Pancreas (tissue), 10 donors: ENCODE results near the gene MRPL23. TPM values are rescaled to one million over a fixed set of nuclear protein-coding genes. Genes with fewer than 3 reads are reported as not detected.

Experiments
- ATAC-seq, 4 donors: fragments of 200-7000 bp; cut with Tn5 transposase; one replicate each; pipeline versions ENCODE4 v1.8.0 to v1.9.1; 2020; ENCODE audit warnings: mild to moderate bottlenecking in 4 of 4, moderate library complexity in 4 of 4
- DNase-seq, 6 donors: peaks; one replicate each; pipeline ENCODE4 v3.0.0-alpha.2; 2020
- FAIRE-seq: peaks from 2 replicates; lab custom pipeline; 2012; peaks lifted over from hg19 to GRCh38; lab: Jason Lieb, UNC
- H3K27ac ChIP-seq, 4 donors: fragments of 200-600 bp; sonication (generic); 1 replicate in 3 of 4; 2 replicates in 1 of 4; pipeline versions ENCODE4 v1.5.0 to v1.8.0; 2020
- H3K27me3 ChIP-seq, 4 donors: fragments of 200-600 bp; one replicate each; pipeline ENCODE4 v1.8.0; 2021
- H3K36me3 ChIP-seq, 3 donors: fragments of 200-600 bp; sonication (generic) in 1 of 3; one replicate each; pipeline versions ENCODE4 v1.5.0 to v1.8.0; 2020 to 2021
- H3K4me1 ChIP-seq, 3 donors: fragments of 200-600 bp; one replicate each; pipeline ENCODE4 v1.8.0; 2021
- H3K4me3 ChIP-seq, 4 donors: fragments of 200-600 bp; sonication (generic) in 2 of 4; one replicate each; pipeline versions ENCODE4 v1.5.0 to v1.8.0; 2020 to 2021
- H3K9me3 ChIP-seq, 4 donors: fragments of 200-600 bp; one replicate each; pipeline ENCODE4 v1.8.0; 2021
- CTCF ChIP-seq, 4 donors: fragments of 200-600 bp; sonication (generic) in 3 of 4; IDR thresholded peaks; one replicate each; pipeline versions ENCODE4 v1.5.0 to v1.8.0; 2021; ENCODE audit warnings: antibody characterized with exemption in 4 of 4
- whole genome bisulfite sequencing, 2 donors: extraction: QIAGEN DNeasy Blood & Tissue Kit; methylation state at CpG; one replicate each; pipeline ENCODE4 v1.1.7; 2013; 5-methylcytosine and 5-hydroxymethylcytosine counted together
- intact Hi-C, 3 donors: fragments of 100-400 bp; cut with DNase I; formaldehyde crosslinking; loops; one replicate each; pipeline versions ENCODE4 v1.11.1 to v1.14.2; 2022
- polyA plus RNA-seq, 2 donors: library from polyadenylated mRNA; stranded (reverse); fragments of 200-250 nt; gene quantifications; one replicate each; pipeline ENCODE4 v1.2.3, GENCODE V29; 2013
- total RNA-seq, 6 donors: library from RNA; stranded (reverse); fragmentation: NEBNext Ultra II Directional in 4 of 6; extraction: Animal tissue kit (Norgen Biotek cat#: 25700) in 4 of 6; gene quantifications; one replicate each; pipeline versions ENCODE4 v1.2.1 to v1.2.4, GENCODE V29; 2021 to 2023
- donor health status: healthy with polysubstance abuse.
- donor health status: DM: no; HTN: no; CAD: no; lungs with moderate emphysema.
- donor health status: DM: no; HTN: no; CAD: no.
- donor health status: control.
- donor health status: control.
- donor health status: Bipolar disorder and iron deficiency.
- donor health status: DM: yes; HTN: yes; CAD: no.
- donor health status: DM: no; HTN: no; CAD: no.
- donor health status: DM: no; HTN: no; CAD: no.
- donor health status: DM: yes; HTN: yes; CAD: no.

The MRPL23 gene
- total and polyA plus RNA-seq, 8 donors: 16.7 to 92.1 (median 38.0) TPM

GRCh38 chr11:1917523-1918435 lies 29.4 kb upstream of the MRPL23 start:
- FAIRE-seq (no peak), DNase-seq (peak in 3 of 6 donors; percentile 38 to 72 (median 71)), ATAC-seq (peak in 3 of 4 donors; percentile 41 to 72 (median 70))
- Histone ChIP-seq H3K4me1 (no peaks in the 10 kb centered on the region), H3K4me3 (no peak overlapping the region), H3K9me3 (no peaks in the 10 kb centered on the region), H3K27ac (no peak overlapping the region), H3K27me3 (no peaks in the 10 kb centered on the region), H3K36me3 (no peaks in the 10 kb centered on the region)
- peak in 3 of 4 donors; percentile 25 to 61 (median 45) for TF ChIP-seq CTCF (IDR thresholded peaks at IDR 0.05)
- 57 to 61% methylated on average over 33 to 34 of the region's 34 CpGs for WGBS, 2 donors
- intact Hi-C loops: no loop called here

GRCh38 chr11:1918436-1919315 lies 28.5 kb upstream of the MRPL23 start:
- H3K36me3 ChIP-seq: no peaks in the 10 kb centered on the region
- intact Hi-C loops: no loop called here
- ATAC-seq: peak in 3 of 4 donors; percentile 11 to 29 (median 22)
- no peak for TF ChIP-seq CTCF (IDR thresholded peaks at IDR 0.05)
- FAIRE-seq: no peak
- no peak overlapping the region for H3K4me3 ChIP-seq
- H3K27me3 ChIP-seq: no peaks in the 10 kb centered on the region
- WGBS, 2 donors: 69 to 75% methylated on average over 24 to 29 of the region's 29 CpGs
- no peaks in the 10 kb centered on the region for H3K4me1 ChIP-seq
- peak in 3 of 6 donors; percentile 35 to 58 (median 53) for DNase-seq
- H3K9me3 ChIP-seq: no peaks in the 10 kb centered on the region
- no peak overlapping the region for H3K27ac ChIP-seq

GRCh38 chr11:1919391-1920127 lies 27.6 kb upstream of the MRPL23 start, which contains the start of gene TNNT3:
Gene TNNT3 (plus strand): TSS chr11:1919703. CDS start chr11:1922875, 3,172 bp downstream.
- Histone ChIP-seq H3K27ac (no peak within 1 kb of the TSS), H3K27me3 (no peaks in the 10 kb centered on the region), H3K4me1 (no peaks in the 10 kb centered on the region), H3K4me3 (no peak within 1 kb of the TSS), H3K36me3 (no peaks in the 10 kb centered on the region), H3K9me3 (no peaks in the 10 kb centered on the region)
- ATAC-seq: no peak
- 72 to 78% methylated on average over 24 to 31 of the region's 31 CpGs for WGBS, 2 donors
- TF ChIP-seq CTCF (IDR thresholded peaks at IDR 0.05): no peak
- peak in 1 of 6 donors; percentile 73 for DNase-seq
- no peak for FAIRE-seq
- intact Hi-C loops: loop anchor here in 1 of 3 donors (10.0 kb wide), 2 partner anchors 225 kb away; partner anchors contain the start of gene KRTAP5-6

GRCh38 chr11:1920128-1920908 lies 26.8 kb upstream of the MRPL23 start:
- 78 to 87% methylated on average over 22 to 25 of the region's 25 CpGs for WGBS, 2 donors
- DNase-seq (peak in 2 of 6 donors; percentile 54 to 63), FAIRE-seq (no peak)

More at GRCh38 chr11:1920128-1920908, 26.8 kb upstream of the MRPL23 start:
- H3K27me3 ChIP-seq: no peaks in the 10 kb centered on the region
- ATAC-seq: no peak
- no peaks in the 10 kb centered on the region for H3K9me3 ChIP-seq
- no peaks in the 10 kb centered on the region for H3K36me3 ChIP-seq
- no peak overlapping the region for H3K27ac ChIP-seq
- intact Hi-C loops: loop anchor here in 1 of 3 donors (10.0 kb wide), 2 partner anchors 224 to 226 kb away; partner anchors contain the start of gene KRTAP5-6
- H3K4me3 ChIP-seq: no peak overlapping the region
- H3K4me1 ChIP-seq: no peaks in the 10 kb centered on the region
- no peak for TF ChIP-seq CTCF (IDR thresholded peaks at IDR 0.05)
